A549 (cell line): Measurements from ENCODE around the gene NRXN3. TPM values are rescaled to one million over a fixed set of nuclear protein-coding genes. Genes with fewer than 3 reads are reported as not detected.
A peak's percentile ranks its signal among the peaks of the same experiment; 100 is the strongest.

Experiments used
- ATAC-seq, 2 experiments: fragments of 200-7000 bp in 1 of 2; fragments of >200 bp in 1 of 2; cut with Nextera tagmentation in 1 of 2; cut with Tn5 transposase in 1 of 2; 3 replicates each; pipeline versions ENCODE4 v1.8.0 to v1.9.1; 2018 to 2020; ENCODE audit warnings: mild to moderate bottlenecking in 1 of 2, moderate library complexity in 1 of 2
- CTCF ChIA-PET: fragments of 300-600 bp; sonication (Branson Sonifier 250); formaldehyde crosslinking; extraction: SDS; loops from one replicate; lab custom pipeline; 2021; ENCODE audit warnings: antibody characterized with exemption, inconsistent platforms; lab: Yijun Ruan, JAX
- POLR2A ChIA-PET: fragments of 350-600 bp; formaldehyde crosslinking; extraction: SDS; loops from one replicate; lab custom pipeline; 2021; ENCODE audit warnings: antibody characterized with exemption, inconsistent platforms; lab: Yijun Ruan, JAX
- DNase-seq, 2 experiments: peaks; one replicate each; pipeline versions ENCODE4 v3.0.0 to v3.0.0-alpha.2; 2011 to 2016; ENCODE audit warnings: low read depth in 1 of 2, low spot score in 1 of 2
- FAIRE-seq: peaks from 2 replicates; lab custom pipeline; 2011; peaks lifted over from hg19 to GRCh38; lab: Jason Lieb, UNC
- H3K27ac ChIP-seq, 2 experiments: fragments of >200 bp; sonication (Bioruptor Twin); formaldehyde crosslinking; 3 replicates each; pipeline ENCODE4 v1.5.1; 2016 to 2017
- H3K4me1 ChIP-seq: fragments of >200 bp; sonication (Bioruptor Twin); formaldehyde crosslinking; 3 replicates; pipeline ENCODE4 v1.6.1; 2016
- H3K4me2 ChIP-seq: fragments of >200 bp; sonication (Bioruptor Twin); formaldehyde crosslinking; 3 replicates; pipeline ENCODE4 v1.6.1; 2016
- H3K4me3 ChIP-seq: fragments of >200 bp; sonication (Bioruptor Twin); formaldehyde crosslinking; 3 replicates; pipeline ENCODE4 v1.5.1; 2016
- H3K9me3 ChIP-seq: fragments of >200 bp; sonication (Bioruptor Twin); formaldehyde crosslinking; 3 replicates; pipeline ENCODE4 v1.6.1; 2016
- CBX8 ChIP-seq: fragments of 200-600 bp; sonication (generic); IDR thresholded peaks from 2 replicates; pipeline ENCODE4 v1.6.1; 2016
- CEBPB ChIP-seq, 2 experiments: fragments of >200 bp in 1 of 2; sonication (Bioruptor Twin) in 1 of 2; formaldehyde crosslinking in 1 of 2; IDR thresholded peaks; 2 replicates each; pipeline ENCODE4 v1.6.1; 2012 to 2016
- CHD2 ChIP-seq: fragments of 150-350 bp; IDR thresholded peaks from 2 replicates; pipeline ENCODE4 v1.6.1; 2014; ENCODE audit warnings: low read length; ENCODE audit not compliant: partially characterized antibody
- EP300 ChIP-seq, 2 experiments: fragments of >200 bp; sonication (Bioruptor Twin); formaldehyde crosslinking; IDR thresholded peaks; 2 replicates in 1 of 2; 3 replicates in 1 of 2; pipeline ENCODE4 v1.6.1; 2016 to 2017
- FOSB ChIP-seq: fragments of 250-450 bp; sonication (Bioruptor Pico); IDR thresholded peaks from 2 replicates; pipeline ENCODE4 v1.5.0; 2020; ENCODE audit warnings: mild to moderate bottlenecking, moderate library complexity
- FOXS1 ChIP-seq: fragments of 250-450 bp; sonication (Bioruptor Pico); IDR thresholded peaks from 2 replicates; pipeline ENCODE4 v1.5.0; 2020; ENCODE audit warnings: mild to moderate bottlenecking, moderate library complexity
- GATA3 ChIP-seq: IDR thresholded peaks from 2 replicates; pipeline ENCODE4 v1.6.1; 2012; ENCODE audit warnings: borderline replicate concordance
- HEYL ChIP-seq: fragments of 250-450 bp; sonication (Bioruptor Pico); IDR thresholded peaks from 2 replicates; pipeline ENCODE4 v1.8.0; 2021; ENCODE audit warnings: mild to moderate bottlenecking, moderate library complexity
- HOXA7 ChIP-seq: fragments of 250-450 bp; sonication (Bioruptor Pico); IDR thresholded peaks from 2 replicates; pipeline ENCODE4 v1.5.0; 2020; ENCODE audit warnings: mild to moderate bottlenecking, moderate library complexity
- JUNB ChIP-seq: fragments of >200 bp; sonication (Bioruptor Twin); formaldehyde crosslinking; IDR thresholded peaks from 2 replicates; pipeline ENCODE4 v1.6.1; 2016
- KDM1A ChIP-seq: fragments of 200-600 bp; sonication (generic); IDR thresholded peaks from 2 replicates; pipeline ENCODE4 v1.6.1; 2016; ENCODE audit warnings: low read depth, mild to moderate bottlenecking
- KDM5A ChIP-seq: fragments of 200-600 bp; sonication (generic); IDR thresholded peaks from 2 replicates; pipeline ENCODE4 v1.6.1; 2016; ENCODE audit warnings: antibody characterized with exemption, mild to moderate bottlenecking
- NPAS2 ChIP-seq: fragments of 250-450 bp; sonication (Bioruptor Pico); IDR thresholded peaks from 2 replicates; pipeline ENCODE4 v1.8.0; 2022; ENCODE audit warnings: mild to moderate bottlenecking, moderate library complexity, borderline replicate concordance
- POLR2AphosphoS2 ChIP-seq: conservative IDR thresholded peaks from 2 replicates; pipeline ENCODE4 v1.6.1; 2012; ENCODE audit warnings: low read length, improper control_type of control experiment, inconsistent platforms
- RARB ChIP-seq: fragments of 250-450 bp; sonication (Bioruptor Pico); IDR thresholded peaks from 2 replicates; pipeline ENCODE4 v1.8.0; 2021; ENCODE audit warnings: mild to moderate bottlenecking, moderate library complexity
- RNF2 ChIP-seq: fragments of 200-600 bp; sonication (generic); IDR thresholded peaks from 2 replicates; pipeline ENCODE4 v1.6.1; 2016; ENCODE audit warnings: low read depth, mild to moderate bottlenecking, antibody characterized with exemption, moderate library complexity, borderline replicate concordance
- SREBF2 ChIP-seq: fragments of 450-650 bp; IDR thresholded peaks from 2 replicates; pipeline ENCODE4 v1.6.1; 2014; ENCODE audit warnings: mild to moderate bottlenecking, moderate library complexity
- TFCP2L1 ChIP-seq: fragments of 250-450 bp; sonication (Bioruptor Pico); IDR thresholded peaks from 2 replicates; pipeline ENCODE4 v1.5.0; 2021; ENCODE audit warnings: mild to moderate bottlenecking
- ZNF302 ChIP-seq: fragments of 250-450 bp; sonication (Bioruptor Pico); IDR thresholded peaks from 2 replicates; pipeline ENCODE4 v1.9.0; 2021; ENCODE audit warnings: inconsistent platforms, mild to moderate bottlenecking, moderate library complexity
- ZSCAN20 ChIP-seq: fragments of 250-450 bp; sonication (Bioruptor Pico); IDR thresholded peaks from 2 replicates; pipeline ENCODE4 v1.8.0; 2022; ENCODE audit warnings: mild to moderate bottlenecking, moderate library complexity
- WGBS: methylation state at CpG from one replicate; pipeline ENCODE4 v1.1.6; 2017; ENCODE audit errors: missing lambda C conversion rate; 5-methylcytosine and 5-hydroxymethylcytosine counted together
- polyA plus RNA-seq, 4 experiments: library from polyadenylated mRNA; depleted of rRNA in 3 of 4; stranded (reverse); fragments of >200 nt; fragmentation: RNase III in 1 of 4; extraction: RNeasy Plus Mini Kit Qiagen cat#74134 plus additional on column Dnase treatment in 1 of 4; gene quantifications; 2 replicates in 3 of 4; 3 replicates in 1 of 4; pipeline ENCODE4 v1.2.3, GENCODE V29; 2011 to 2017
- TF ChIP-seq, protein P1 (sequence below): fragments of 250-450 bp; sonication (Bioruptor Pico); IDR thresholded peaks from 2 replicates; pipeline ENCODE4 v1.5.0; 2020; ENCODE audit warnings: low read depth, mild to moderate bottlenecking, moderate library complexity
- TF ChIP-seq, protein P2 (sequence below): IDR thresholded peaks from 2 replicates; pipeline ENCODE4 v1.6.1; 2012
- TF ChIP-seq, protein P3 (sequence below): fragments of 200-600 bp; sonication (generic); IDR thresholded peaks from 2 replicates; pipeline ENCODE4 v1.6.1; 2016; ENCODE audit warnings: antibody characterized with exemption, mild to moderate bottlenecking, moderate library complexity
- TF ChIP-seq, protein P4 (sequence below): fragments of 450-650 bp; IDR thresholded peaks from 2 replicates; pipeline ENCODE4 v1.6.1; 2014; ENCODE audit warnings: antibody characterized with exemption
- TF ChIP-seq, protein P5 (sequence below): fragments of 250-450 bp; sonication (Bioruptor Pico); IDR thresholded peaks from 2 replicates; pipeline ENCODE4 v1.5.0; 2021; ENCODE audit warnings: mild to moderate bottlenecking, moderate library complexity, borderline replicate concordance
- TF ChIP-seq, protein P6 (sequence below): IDR thresholded peaks from 2 replicates; pipeline ENCODE4 v1.6.1; 2012

NRXN3 gene
- polyA plus RNA-seq, 2 of the 4 experiments (the other 2 are of a cell fraction), result 0.62 to 2.3 TPM

DNA sequence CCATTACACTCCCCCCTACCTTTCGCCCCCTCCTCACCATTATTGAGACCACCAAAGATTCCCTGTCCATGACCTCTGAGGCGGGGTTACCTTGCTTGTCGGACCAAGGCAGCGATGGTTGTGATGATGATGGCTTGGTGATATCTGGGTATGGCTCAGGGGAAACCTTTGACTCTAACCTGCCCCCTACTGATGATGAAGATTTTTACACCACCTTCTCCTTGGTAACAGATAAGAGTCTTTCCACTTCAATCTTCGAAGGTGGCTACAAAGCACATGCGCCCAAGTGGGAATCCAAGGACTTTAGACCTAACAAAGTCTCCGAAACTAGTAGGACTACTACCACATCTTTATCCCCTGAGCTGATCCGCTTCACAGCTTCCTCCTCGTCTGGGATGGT lies 1690.9 kb downstream of the NRXN3 start:
- no peak for ATAC-seq
- no peak overlapping the region for H3K4me2 ChIP-seq
- H3K4me1 ChIP-seq, result no peaks in the 10 kb centered on the region
- no peaks in the 10 kb centered on the region for H3K9me3 ChIP-seq
- DNase-seq, result peak in 1 of 2 experiments; percentile 7
- no peak overlapping the region for H3K4me3 ChIP-seq
- ChIA-PET CTCF (no interaction called here), POLR2A (no interaction called here)
- 41% methylated on average over 9 of the region's 9 CpGs for WGBS
- TF ChIP-seq FOXS1 (CRISPR knock-in tag) (no peak), CEBPB (IDR thresholded peaks at IDR 0.05) (no peak), ZNF302 (CRISPR knock-in tag) (no peak), GATA3 (no peak), SREBF2 (no peak), KDM5A (no peak), RNF2 (no peak), ZSCAN20 (CRISPR knock-in tag) (no peak), HEYL (CRISPR knock-in tag) (no peak), RARB (no peak)
- TF ChIP-seq, protein P1, sequence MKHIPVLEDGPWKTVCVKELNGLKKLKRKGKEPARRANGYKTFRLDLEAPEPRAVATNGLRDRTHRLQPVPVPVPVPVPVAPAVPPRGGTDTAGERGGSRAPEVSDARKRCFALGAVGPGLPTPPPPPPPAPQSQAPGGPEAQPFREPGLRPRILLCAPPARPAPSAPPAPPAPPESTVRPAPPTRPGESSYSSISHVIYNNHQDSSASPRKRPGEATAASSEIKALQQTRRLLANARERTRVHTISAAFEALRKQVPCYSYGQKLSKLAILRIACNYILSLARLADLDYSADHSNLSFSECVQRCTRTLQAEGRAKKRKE, result no peak
- TF ChIP-seq, protein P2, sequence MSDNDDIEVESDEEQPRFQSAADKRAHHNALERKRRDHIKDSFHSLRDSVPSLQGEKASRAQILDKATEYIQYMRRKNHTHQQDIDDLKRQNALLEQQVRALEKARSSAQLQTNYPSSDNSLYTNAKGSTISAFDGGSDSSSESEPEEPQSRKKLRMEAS, result no peak
- H3K27ac ChIP-seq, result no peak overlapping the region
- FAIRE-seq, result no peak

DNA sequence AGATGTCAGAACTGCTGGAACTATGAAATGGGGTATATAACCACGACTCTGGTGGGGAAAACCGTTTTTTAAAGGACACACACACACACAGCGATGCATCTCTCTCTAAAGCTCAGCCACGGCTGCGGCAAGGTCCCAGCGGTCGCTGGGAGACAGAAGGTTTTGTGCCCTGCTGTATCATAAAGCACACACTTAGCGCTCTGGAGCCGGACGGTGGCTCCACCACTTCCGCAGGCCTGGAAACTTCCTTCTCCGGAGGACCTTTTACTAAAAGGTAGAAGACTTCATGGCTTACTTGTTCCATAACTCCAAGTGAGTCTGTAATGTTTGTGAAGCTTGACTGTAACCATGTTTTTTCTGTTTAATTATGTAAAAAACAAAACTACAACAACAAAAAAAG lies 1691.9 kb downstream of the NRXN3 start:
- FAIRE-seq (no peak), ATAC-seq (no peak)
- no peak overlapping the region for H3K4me2 ChIP-seq
- no peaks in the 10 kb centered on the region for H3K4me1 ChIP-seq
- CTCF ChIA-PET, result no interaction called here
- no peak overlapping the region for H3K4me3 ChIP-seq
- H3K27ac ChIP-seq, result no peak overlapping the region
- TF ChIP-seq CHD2 (no peak), FOSB (CRISPR knock-in tag) (no peak), KDM1A (no peak), CBX8 (no peak), TFCP2L1 (CRISPR knock-in tag) (no peak), NPAS2 (no peak), POLR2AphosphoS2 (no peak), EP300 (IDR thresholded peaks at IDR 0.05) (no peak), ZSCAN20 (CRISPR knock-in tag) (no peak), HOXA7 (no peak), JUNB (no peak)
- TF ChIP-seq, protein P3, sequence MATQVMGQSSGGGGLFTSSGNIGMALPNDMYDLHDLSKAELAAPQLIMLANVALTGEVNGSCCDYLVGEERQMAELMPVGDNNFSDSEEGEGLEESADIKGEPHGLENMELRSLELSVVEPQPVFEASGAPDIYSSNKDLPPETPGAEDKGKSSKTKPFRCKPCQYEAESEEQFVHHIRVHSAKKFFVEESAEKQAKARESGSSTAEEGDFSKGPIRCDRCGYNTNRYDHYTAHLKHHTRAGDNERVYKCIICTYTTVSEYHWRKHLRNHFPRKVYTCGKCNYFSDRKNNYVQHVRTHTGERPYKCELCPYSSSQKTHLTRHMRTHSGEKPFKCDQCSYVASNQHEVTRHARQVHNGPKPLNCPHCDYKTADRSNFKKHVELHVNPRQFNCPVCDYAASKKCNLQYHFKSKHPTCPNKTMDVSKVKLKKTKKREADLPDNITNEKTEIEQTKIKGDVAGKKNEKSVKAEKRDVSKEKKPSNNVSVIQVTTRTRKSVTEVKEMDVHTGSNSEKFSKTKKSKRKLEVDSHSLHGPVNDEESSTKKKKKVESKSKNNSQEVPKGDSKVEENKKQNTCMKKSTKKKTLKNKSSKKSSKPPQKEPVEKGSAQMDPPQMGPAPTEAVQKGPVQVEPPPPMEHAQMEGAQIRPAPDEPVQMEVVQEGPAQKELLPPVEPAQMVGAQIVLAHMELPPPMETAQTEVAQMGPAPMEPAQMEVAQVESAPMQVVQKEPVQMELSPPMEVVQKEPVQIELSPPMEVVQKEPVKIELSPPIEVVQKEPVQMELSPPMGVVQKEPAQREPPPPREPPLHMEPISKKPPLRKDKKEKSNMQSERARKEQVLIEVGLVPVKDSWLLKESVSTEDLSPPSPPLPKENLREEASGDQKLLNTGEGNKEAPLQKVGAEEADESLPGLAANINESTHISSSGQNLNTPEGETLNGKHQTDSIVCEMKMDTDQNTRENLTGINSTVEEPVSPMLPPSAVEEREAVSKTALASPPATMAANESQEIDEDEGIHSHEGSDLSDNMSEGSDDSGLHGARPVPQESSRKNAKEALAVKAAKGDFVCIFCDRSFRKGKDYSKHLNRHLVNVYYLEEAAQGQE, result no peak
- TF ChIP-seq, protein P4, sequence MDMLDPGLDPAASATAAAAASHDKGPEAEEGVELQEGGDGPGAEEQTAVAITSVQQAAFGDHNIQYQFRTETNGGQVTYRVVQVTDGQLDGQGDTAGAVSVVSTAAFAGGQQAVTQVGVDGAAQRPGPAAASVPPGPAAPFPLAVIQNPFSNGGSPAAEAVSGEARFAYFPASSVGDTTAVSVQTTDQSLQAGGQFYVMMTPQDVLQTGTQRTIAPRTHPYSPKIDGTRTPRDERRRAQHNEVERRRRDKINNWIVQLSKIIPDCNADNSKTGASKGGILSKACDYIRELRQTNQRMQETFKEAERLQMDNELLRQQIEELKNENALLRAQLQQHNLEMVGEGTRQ, result no peak
- TF ChIP-seq, protein P5, sequence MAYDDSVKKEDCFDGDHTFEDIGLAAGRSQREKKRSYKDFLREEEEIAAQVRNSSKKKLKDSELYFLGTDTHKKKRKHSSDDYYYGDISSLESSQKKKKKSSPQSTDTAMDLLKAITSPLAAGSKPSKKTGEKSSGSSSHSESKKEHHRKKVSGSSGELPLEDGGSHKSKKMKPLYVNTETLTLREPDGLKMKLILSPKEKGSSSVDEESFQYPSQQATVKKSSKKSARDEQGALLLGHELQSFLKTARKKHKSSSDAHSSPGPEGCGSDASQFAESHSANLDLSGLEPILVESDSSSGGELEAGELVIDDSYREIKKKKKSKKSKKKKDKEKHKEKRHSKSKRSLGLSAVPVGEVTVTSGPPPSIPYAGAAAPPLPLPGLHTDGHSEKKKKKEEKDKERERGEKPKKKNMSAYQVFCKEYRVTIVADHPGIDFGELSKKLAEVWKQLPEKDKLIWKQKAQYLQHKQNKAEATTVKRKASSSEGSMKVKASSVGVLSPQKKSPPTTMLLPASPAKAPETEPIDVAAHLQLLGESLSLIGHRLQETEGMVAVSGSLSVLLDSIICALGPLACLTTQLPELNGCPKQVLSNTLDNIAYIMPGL (CRISPR knock-in tag), result no peak
- TF ChIP-seq, protein P6, sequence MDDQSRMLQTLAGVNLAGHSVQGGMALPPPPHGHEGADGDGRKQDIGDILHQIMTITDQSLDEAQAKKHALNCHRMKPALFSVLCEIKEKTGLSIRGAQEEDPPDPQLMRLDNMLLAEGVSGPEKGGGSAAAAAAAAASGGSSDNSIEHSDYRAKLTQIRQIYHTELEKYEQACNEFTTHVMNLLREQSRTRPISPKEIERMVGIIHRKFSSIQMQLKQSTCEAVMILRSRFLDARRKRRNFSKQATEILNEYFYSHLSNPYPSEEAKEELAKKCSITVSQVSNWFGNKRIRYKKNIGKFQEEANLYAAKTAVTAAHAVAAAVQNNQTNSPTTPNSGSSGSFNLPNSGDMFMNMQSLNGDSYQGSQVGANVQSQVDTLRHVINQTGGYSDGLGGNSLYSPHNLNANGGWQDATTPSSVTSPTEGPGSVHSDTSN, result no peak
- TF ChIP-seq, all 56 proteins: peak for 0
- H3K9me3 ChIP-seq, result no peaks in the 10 kb centered on the region
- POLR2A ChIA-PET, result no interaction called here
- 62% methylated on average over 12 of the region's 12 CpGs for WGBS
- no peak for DNase-seq
